Natural killer cell (primary cell): ENCODE data around the gene SLC7A14. TPM values are rescaled to one million over a fixed set of nuclear protein-coding genes. Genes with fewer than 3 reads are reported as not detected.

ENCODE experiments used
- ATAC-seq, 3 donors: fragments of 150-1000 bp in 2 of 3; fragments of 200-7000 bp in 1 of 3; cut with Tn5 transposase; 1 replicate in 1 of 3; 2 replicates in 2 of 3; pipeline ENCODE4 v1.10.0; 2021; ENCODE audit warnings: mild to moderate bottlenecking in 2 of 3, moderate library complexity in 2 of 3
- DNase-seq, 2 donors: peaks; one replicate each; pipeline versions ENCODE4 v3.0.0 to v3.0.0-alpha.2; 2013 to 2021; ENCODE audit warnings: mixed read lengths in 1 of 2
- H3K27ac ChIP-seq: one replicate; pipeline ENCODE4 v1.5.1; 2013; ENCODE audit warnings: mild to moderate bottlenecking, low read length
- H3K27me3 ChIP-seq: one replicate; pipeline ENCODE4 v1.6.1; 2013; ENCODE audit warnings: low read length; ENCODE audit not compliant: control insufficient read depth, insufficient read depth
- H3K36me3 ChIP-seq: one replicate; pipeline ENCODE4 v1.6.1; 2013; ENCODE audit warnings: low read length; ENCODE audit not compliant: control insufficient read depth, insufficient read depth
- H3K4me1 ChIP-seq: one replicate; pipeline ENCODE4 v1.6.1; 2013; ENCODE audit warnings: low read length; ENCODE audit not compliant: control insufficient read depth, insufficient read depth
- H3K4me3 ChIP-seq: one replicate; pipeline ENCODE4 v1.5.1; 2013; ENCODE audit warnings: low read length
- H3K9me3 ChIP-seq: one replicate; pipeline ENCODE4 v1.6.1; 2013; ENCODE audit warnings: low read length; ENCODE audit not compliant: control insufficient read depth, insufficient read depth
- H3K27ac Mint-ChIP-seq, 2 donors: one replicate each; pipeline ENCODE4 v1.8.0; 2022; ENCODE audit warnings: mild to moderate bottlenecking in 2 of 2, mixed read lengths in 2 of 2, moderate library complexity in 1 of 2
- H3K27me3 Mint-ChIP-seq, 2 donors: one replicate each; pipeline ENCODE4 v1.8.0; 2022; ENCODE audit warnings: low read depth in 2 of 2, mixed read lengths in 2 of 2
- H3K36me3 Mint-ChIP-seq: one replicate; pipeline ENCODE4 v1.8.0; 2022; ENCODE audit warnings: mixed read lengths
- H3K4me1 Mint-ChIP-seq, 2 donors: one replicate each; pipeline ENCODE4 v1.8.0; 2022; ENCODE audit warnings: mixed read lengths in 2 of 2
- H3K4me3 Mint-ChIP-seq: one replicate; pipeline ENCODE4 v1.8.0; 2022; ENCODE audit warnings: mild to moderate bottlenecking, moderate library complexity, mixed read lengths
- H3K9me3 Mint-ChIP-seq, 2 donors: one replicate each; pipeline ENCODE4 v1.8.0; 2022; ENCODE audit warnings: mixed read lengths in 2 of 2
- CTCF ChIP-seq: fragments of 200-600 bp; IDR thresholded peaks from one replicate; pipeline ENCODE4 v1.8.0; 2022; ENCODE audit warnings: antibody characterized with exemption
- WGBS: methylation state at CpG from one replicate; pipeline ENCODE4 v1.1.7; 2013; ENCODE audit warnings: missing lambda C conversion rate; ENCODE audit not compliant: insufficient coverage; 5-methylcytosine and 5-hydroxymethylcytosine counted together
- intact Hi-C: fragments of 100-400 bp; cut with micrococcal nuclease; formaldehyde crosslinking; loops from one replicate; pipeline ENCODE4 v1.14.2; 2022
- total RNA-seq, 4 donors: library from RNA; stranded (reverse); fragments of 120-200 nt in 1 of 4; gene quantifications; one replicate each; pipeline versions ENCODE4 v1.2.3 to v1.2.4, GENCODE V29; 2013 to 2022

Gene SLC7A14
- total RNA-seq, 3 donors from 2014 or later (not counting 1 experiment from before 2014, with no cell fraction given), result not detected

DNA sequence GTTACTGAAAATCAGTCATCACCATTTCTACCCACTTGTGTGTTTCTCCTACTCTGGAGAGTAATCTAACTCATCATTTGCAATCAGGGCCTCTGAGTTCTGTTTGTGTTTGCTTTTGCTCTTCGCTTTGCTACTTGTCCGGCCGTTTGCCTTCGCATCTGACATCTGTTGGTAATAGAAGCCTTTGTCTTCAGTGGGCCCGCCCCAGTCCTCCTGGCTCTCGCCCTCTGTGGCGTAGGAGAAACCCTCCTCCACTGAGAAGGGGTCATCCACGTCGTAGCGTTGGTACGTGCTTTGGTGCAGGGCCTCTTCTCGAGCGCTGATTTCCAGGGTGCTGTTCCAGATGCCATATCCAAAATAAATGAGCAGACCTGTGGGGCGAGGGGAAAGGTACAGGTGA, 118.9 kb downstream of the SLC7A14 start:
- Mint-ChIP-seq H3K27ac (no peak overlapping the region), H3K4me1 (no peaks in the 10 kb centered on the region), H3K36me3 (no peaks in the 10 kb centered on the region), H3K4me3 (no peak overlapping the region), H3K9me3 (no peaks in the 10 kb centered on the region), H3K27me3 (peaks cover 27 to 29% of the 10 kb centered on the region in 2 donors)
- Histone ChIP-seq H3K9me3 (no peaks in the 10 kb centered on the region), H3K36me3 (no peaks in the 10 kb centered on the region), H3K27ac (no peak overlapping the region), H3K4me3 (no peak overlapping the region), H3K4me1 (no peaks in the 10 kb centered on the region), H3K27me3 (no peaks in the 10 kb centered on the region)
- intact Hi-C loops, result no loop called here
- ATAC-seq (no peak), DNase-seq (no peak)
- TF ChIP-seq CTCF, result no peak
- 84% methylated on average over 14 of the region's 14 CpGs for WGBS

- no peaks in the 10 kb centered on the region for H3K36me3 Mint-ChIP-seq
- H3K27me3 ChIP-seq, result no peaks in the 10 kb centered on the region
- H3K27ac ChIP-seq, result no peak overlapping the region
- no peaks in the 10 kb centered on the region for H3K36me3 ChIP-seq
- no peaks in the 10 kb centered on the region for H3K9me3 Mint-ChIP-seq
- no peak overlapping the region for H3K27ac Mint-ChIP-seq
- no peaks in the 10 kb centered on the region for H3K4me1 Mint-ChIP-seq
- TF ChIP-seq CTCF, result no peak
- peaks cover 28 to 35% of the 10 kb centered on the region in 2 donors for H3K27me3 Mint-ChIP-seq
- no peaks in the 10 kb centered on the region for H3K9me3 ChIP-seq
- no peak overlapping the region for H3K4me3 Mint-ChIP-seq
- H3K4me1 ChIP-seq, result no peaks in the 10 kb centered on the region
- no peak for ATAC-seq
- no peak for DNase-seq
- intact Hi-C loops, result no loop called here
- 97% methylated on average over 2 of the region's 3 CpGs for WGBS
- H3K4me3 ChIP-seq, result no peak overlapping the region
These were observed 119.9 kb downstream of the SLC7A14 start for GRCh38 chr3:170465955-170466354.

DNA sequence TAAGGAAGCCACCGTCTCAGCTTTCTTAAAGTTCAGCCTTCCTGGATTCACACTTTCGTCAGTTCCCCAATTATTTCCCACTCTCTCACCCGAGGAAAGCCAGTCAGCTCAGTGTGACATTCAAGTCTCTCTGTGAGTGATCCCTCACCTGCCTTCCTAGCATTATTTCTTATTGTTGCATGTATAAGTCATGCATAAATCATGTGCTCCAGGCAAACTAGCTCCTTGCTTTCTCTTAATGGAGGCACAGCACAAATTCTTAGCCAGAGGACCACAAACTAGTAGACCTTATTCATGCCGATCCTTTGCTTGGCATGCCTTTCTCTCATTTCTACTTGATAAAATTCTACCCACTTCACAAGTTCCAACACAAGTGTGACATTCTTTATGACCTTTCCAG, 122.9 kb downstream of the SLC7A14 start:
- Histone ChIP-seq H3K27me3 (no peaks in the 10 kb centered on the region), H3K4me1 (no peaks in the 10 kb centered on the region), H3K27ac (no peak overlapping the region), H3K4me3 (no peak overlapping the region), H3K36me3 (no peaks in the 10 kb centered on the region), H3K9me3 (no peaks in the 10 kb centered on the region)
- Mint-ChIP-seq H3K27ac (no peak overlapping the region), H3K4me1 (no peaks in the 10 kb centered on the region), H3K36me3 (no peaks in the 10 kb centered on the region), H3K27me3 (peaks cover 24 to 42% of the 10 kb centered on the region in 2 donors), H3K4me3 (no peak overlapping the region), H3K9me3 (no peaks in the 10 kb centered on the region)
- DNase-seq (no peak), ATAC-seq (no peak)
- WGBS, result 79% methylated on average over 4 of the region's 4 CpGs
- intact Hi-C loops, result no loop called here
- TF ChIP-seq CTCF, result no peak

DNA sequence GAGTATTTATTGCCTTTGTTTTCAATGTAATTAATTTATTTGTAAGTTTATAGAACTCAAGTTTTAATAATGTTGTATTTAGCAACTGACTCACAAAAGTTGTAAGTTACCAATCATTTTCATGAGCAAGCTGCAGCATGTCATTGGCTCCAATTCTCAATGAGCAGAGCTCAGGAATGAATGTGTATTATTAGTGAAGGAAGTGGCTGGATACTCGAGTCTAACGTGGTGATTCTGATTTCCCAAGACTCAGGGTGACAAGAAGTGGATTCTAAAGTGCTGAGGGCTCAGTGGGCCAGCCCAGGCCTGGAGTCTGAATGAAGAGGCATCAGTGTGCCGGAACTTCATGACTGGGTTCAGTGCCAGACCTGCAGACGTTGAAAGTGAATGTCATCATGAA, 127.6 kb downstream of the SLC7A14 start:
- no peaks in the 10 kb centered on the region for H3K4me1 Mint-ChIP-seq
- DNase-seq (no peak), ATAC-seq (no peak)
- H3K4me3 Mint-ChIP-seq, result no peak overlapping the region
- Histone ChIP-seq H3K36me3 (no peaks in the 10 kb centered on the region), H3K4me1 (no peaks in the 10 kb centered on the region), H3K9me3 (no peaks in the 10 kb centered on the region), H3K27me3 (no peaks in the 10 kb centered on the region), H3K4me3 (no peak overlapping the region), H3K27ac (no peak overlapping the region)
- 74% methylated on average over 4 of the region's 4 CpGs for WGBS
- intact Hi-C loops, result no loop called here
- H3K27me3 Mint-ChIP-seq, result peaks cover 25 to 50% of the 10 kb centered on the region in 2 donors
- no peak overlapping the region for H3K27ac Mint-ChIP-seq
- no peaks in the 10 kb centered on the region for H3K9me3 Mint-ChIP-seq
- H3K36me3 Mint-ChIP-seq, result no peaks in the 10 kb centered on the region
- TF ChIP-seq CTCF, result no peak
